Measurements from ENCODE around the gene MEN1.

GRCh38 chr11:64759722-64760719, 50.3 kb downstream of the MEN1 start, which contains the start of gene PYGM:
- no peak for TF ChIP-seq ZBTB21 (tag by site-specific recombination; IDR thresholded peaks at IDR 0.05)
- no peak for TF ChIP-seq SETDB1 (IDR thresholded peaks at IDR 0.05; ENCODE audit: insufficient read length, low read length)
- no peak for TF ChIP-seq CTCF (tag by site-specific recombination; IDR thresholded peaks at IDR 0.05)
- no peak for TF ChIP-seq MEIS1 (CRISPR knock-in tag; IDR thresholded peaks at IDR 0.05; ENCODE audit: borderline replicate concordance)
- no peak for TF ChIP-seq ZNF510 (tag by site-specific recombination; IDR thresholded peaks at IDR 0.05; ENCODE audit: insufficient replicate concordance)
- no peak for TF ChIP-seq ZNF174 (tag by site-specific recombination; IDR thresholded peaks at IDR 0.05)
- TF ChIP-seq REST (tag by site-specific recombination; IDR thresholded peaks at IDR 0.05), result no peak
- no peak for TF ChIP-seq ZNF621 (tag by site-specific recombination; IDR thresholded peaks at IDR 0.05)
- no peak for TF ChIP-seq TSHZ1 (tag by site-specific recombination; IDR thresholded peaks at IDR 0.05; ENCODE audit: borderline replicate concordance)
- TF ChIP-seq ZNF571 (tag by site-specific recombination; IDR thresholded peaks at IDR 0.05), result no peak
- no peak for TF ChIP-seq ZFP37 (tag by site-specific recombination; IDR thresholded peaks at IDR 0.05)
- TF ChIP-seq KLF9 (tag by site-specific recombination; IDR thresholded peaks at IDR 0.05; ENCODE audit: low read depth), result no peak
- no peak for TF ChIP-seq ZNF37A (tag by site-specific recombination; IDR thresholded peaks at IDR 0.05)
- TF ChIP-seq ZNF175 (tag by site-specific recombination; IDR thresholded peaks at IDR 0.05), result no peak

All from HEK293 (cell line).